Neural progenitor cell (in vitro differentiated cells): ENCODE results near the gene WDR1. TPM values are rescaled to one million over a fixed set of nuclear protein-coding genes. Genes with fewer than 3 reads are reported as not detected.

ENCODE experiments used
- DNase-seq: peaks from one replicate; pipeline ENCODE4 v3.0.0-alpha.2; 2016; ENCODE audit warnings: low spot score
- H2AFZ ChIP-seq: fragments of 200-600 bp; sonication (generic); replicated peaks from 2 replicates; pipeline ENCODE4 v1.6.1; 2016; ENCODE audit warnings: antibody characterized with exemption
- H3F3A ChIP-seq: fragments of 200-600 bp; sonication (generic); 2 replicates; pipeline ENCODE4 v1.6.1; 2016; ENCODE audit warnings: antibody characterized with exemption, low read depth
- H3K27ac ChIP-seq: fragments of 200-600 bp; sonication (generic); 2 replicates; pipeline ENCODE4 v1.5.1; 2016; ENCODE audit warnings: mild to moderate bottlenecking
- H3K27me3 ChIP-seq: fragments of 200-600 bp; sonication (generic); 2 replicates; pipeline ENCODE4 v1.6.1; 2016; ENCODE audit warnings: mild to moderate bottlenecking, moderate library complexity
- H3K36me3 ChIP-seq: fragments of 200-600 bp; sonication (generic); 2 replicates; pipeline ENCODE4 v1.5.1; 2016
- H3K4me1 ChIP-seq: fragments of 200-600 bp; sonication (generic); 2 replicates; pipeline ENCODE4 v1.6.1; 2016; ENCODE audit warnings: mixed run types
- H3K4me2 ChIP-seq: fragments of 200-600 bp; sonication (generic); 2 replicates; pipeline ENCODE4 v1.6.1; 2016
- H3K4me3 ChIP-seq: fragments of 200-600 bp; sonication (generic); 2 replicates; pipeline ENCODE4 v1.5.1; 2016
- H3K79me2 ChIP-seq: fragments of 200-600 bp; sonication (generic); 2 replicates; pipeline ENCODE4 v1.6.1; 2016; ENCODE audit warnings: low read depth
- H3K9ac ChIP-seq: fragments of 200-600 bp; sonication (generic); 2 replicates; pipeline ENCODE4 v1.6.1; 2016
- H3K9me3 ChIP-seq: fragments of 200-600 bp; sonication (generic); 2 replicates; pipeline ENCODE4 v1.5.1; 2016; ENCODE audit warnings: low read depth
- H4K20me1 ChIP-seq: fragments of 200-600 bp; sonication (generic); 2 replicates; pipeline ENCODE4 v1.6.1; 2016; ENCODE audit warnings: low read depth
- H3K27ac Mint-ChIP-seq: 3 replicates; pipeline ENCODE4 v1.8.0; 2021; ENCODE audit warnings: mixed read lengths
- H3K27me3 Mint-ChIP-seq: 2 replicates; pipeline ENCODE4 v1.8.0; 2022; ENCODE audit warnings: low read depth, mild to moderate bottlenecking, inconsistent platforms, moderate library complexity, mixed read lengths; ENCODE audit not compliant: insufficient read depth
- H3K36me3 Mint-ChIP-seq: 3 replicates; pipeline ENCODE4 v1.8.0; 2021; ENCODE audit warnings: mixed read lengths
- H3K4me1 Mint-ChIP-seq: 3 replicates; pipeline ENCODE4 v1.8.0; 2021; ENCODE audit warnings: mixed read lengths
- H3K4me3 Mint-ChIP-seq: 3 replicates; pipeline ENCODE4 v1.8.0; 2021; ENCODE audit warnings: mild to moderate bottlenecking, moderate library complexity, mixed read lengths
- H3K9me3 Mint-ChIP-seq: 3 replicates; pipeline ENCODE4 v1.8.0; 2020; ENCODE audit warnings: mixed read lengths
- CTCF ChIP-seq: fragments of 200-600 bp; sonication (generic); IDR thresholded peaks from 2 replicates; pipeline ENCODE4 v1.5.1; 2017; ENCODE audit warnings: antibody characterized with exemption, mild to moderate bottlenecking
- EZH2 ChIP-seq: fragments of 200-600 bp; sonication (generic); IDR thresholded peaks from 2 replicates; pipeline ENCODE4 v1.6.1; 2017; ENCODE audit warnings: antibody characterized with exemption, mild to moderate bottlenecking, moderate library complexity
- EZH2phosphoT487 ChIP-seq: fragments of 200-600 bp; sonication (generic); IDR thresholded peaks from 2 replicates; pipeline ENCODE4 v1.6.1; 2017; ENCODE audit warnings: antibody characterized with exemption
- total RNA-seq: library from RNA; depleted of rRNA; stranded (reverse); fragments of >200 nt; gene quantifications from 2 replicates; pipeline ENCODE4 v1.2.3, GENCODE V29; 2015; ENCODE audit warnings: low replicate concordance

WDR1 gene
- total RNA-seq, 1 donor from 2014 or later: 83.1 TPM

- H3K4me3 ChIP-seq: no peak overlapping the region
- H3K36me3 ChIP-seq: no peaks in the 10 kb centered on the region
- H4K20me1 ChIP-seq: peaks cover 97% of the 10 kb centered on the region
- no peak overlapping the region for H3K9ac ChIP-seq
- peaks cover 33% of the 10 kb centered on the region for H3F3A ChIP-seq
- H3K9me3 ChIP-seq: no peaks in the 10 kb centered on the region
- Mint-ChIP-seq H3K4me3 (no peak overlapping the region), H3K27ac (no peak overlapping the region), H3K9me3 (no peaks in the 10 kb centered on the region), H3K27me3 (peaks cover 6% of the 10 kb centered on the region), H3K36me3 (peaks cover 41% of the 10 kb centered on the region), H3K4me1 (peaks cover 62% of the 10 kb centered on the region)
- H3K4me2 ChIP-seq: no peak overlapping the region
- H3K27me3 ChIP-seq: no peaks in the 10 kb centered on the region
- no peak for TF ChIP-seq EZH2phosphoT487
- no peak for TF ChIP-seq CTCF
- TF ChIP-seq EZH2: no peak
- peaks cover 99% of the 10 kb centered on the region for H3K79me2 ChIP-seq
- no peak overlapping the region for H3K27ac ChIP-seq
- no peak for DNase-seq
- peaks cover 41% of the 10 kb centered on the region for H3K4me1 ChIP-seq
- H2AFZ ChIP-seq: no peak overlapping the region
Measured at GRCh38 chr4:10105920-10106319, 10.7 kb downstream of the WDR1 start.

GRCh38 chr4:10105421-10105820 is 11.2 kb downstream of the WDR1 start:
- Histone ChIP-seq H3K4me2 (peak overlapping the region; percentile 70), H3K9ac (no peak overlapping the region), H3K27ac (no peak overlapping the region), H3K4me3 (no peak overlapping the region), H4K20me1 (peaks cover 97% of the 10 kb centered on the region), H3K27me3 (no peaks in the 10 kb centered on the region), H3K4me1 (peaks cover 43% of the 10 kb centered on the region), H3K9me3 (no peaks in the 10 kb centered on the region), H3F3A (peaks cover 36% of the 10 kb centered on the region), H2AFZ (no peak overlapping the region), H3K36me3 (no peaks in the 10 kb centered on the region), H3K79me2 (peaks cover 99% of the 10 kb centered on the region)
- no peak for TF ChIP-seq EZH2phosphoT487
- Mint-ChIP-seq H3K9me3 (no peaks in the 10 kb centered on the region), H3K36me3 (peaks cover 37% of the 10 kb centered on the region), H3K27ac (peak overlapping the region; percentile 92), H3K4me3 (peak overlapping the region; percentile 9), H3K4me1 (peaks cover 67% of the 10 kb centered on the region), H3K27me3 (peaks cover 4% of the 10 kb centered on the region)
- DNase-seq: no peak

- H3K27me3 Mint-ChIP-seq: peaks cover 4% of the 10 kb centered on the region
- H3K4me2 ChIP-seq: peak overlapping the region; percentile 70
- H3K27ac ChIP-seq: peak overlapping the region; percentile 80
- H3K36me3 Mint-ChIP-seq: peaks cover 34% of the 10 kb centered on the region
- H3K4me1 ChIP-seq: peaks cover 48% of the 10 kb centered on the region
- H3K4me1 Mint-ChIP-seq: peaks cover 72% of the 10 kb centered on the region
- H3K36me3 ChIP-seq: no peaks in the 10 kb centered on the region
- TF ChIP-seq EZH2phosphoT487 (no peak), CTCF (no peak), EZH2 (no peak)
- H3K27me3 ChIP-seq: no peaks in the 10 kb centered on the region
- H3K9me3 Mint-ChIP-seq: no peaks in the 10 kb centered on the region
- H3K4me3 Mint-ChIP-seq: peak overlapping the region; percentile 59
- H2AFZ ChIP-seq: no peak overlapping the region
- H3K4me3 ChIP-seq: no peak overlapping the region
- peaks cover 41% of the 10 kb centered on the region for H3F3A ChIP-seq
- H3K79me2 ChIP-seq: peaks cover 99% of the 10 kb centered on the region
- DNase-seq: no peak
- peaks cover 97% of the 10 kb centered on the region for H4K20me1 ChIP-seq
- H3K9ac ChIP-seq: no peak overlapping the region
- H3K9me3 ChIP-seq: no peaks in the 10 kb centered on the region
- peak overlapping the region; percentile 92 for H3K27ac Mint-ChIP-seq
Measured at GRCh38 chr4:10104991-10105276, 11.7 kb downstream of the WDR1 start.

GRCh38 chr4:10104211-10104990 is 12.2 kb downstream of the WDR1 start:
- Mint-ChIP-seq H3K4me3 (peak overlapping the region; percentile 67), H3K27me3 (peaks cover 4% of the 10 kb centered on the region), H3K27ac (peak overlapping the region; percentile 92), H3K4me1 (peaks cover 74% of the 10 kb centered on the region), H3K36me3 (peaks cover 29% of the 10 kb centered on the region), H3K9me3 (no peaks in the 10 kb centered on the region)
- Histone ChIP-seq H3K79me2 (peaks cover 99% of the 10 kb centered on the region), H3K9me3 (no peaks in the 10 kb centered on the region), H3K36me3 (no peaks in the 10 kb centered on the region), H3K27ac (peak overlapping the region; percentile 80), H3K4me2 (peak overlapping the region; percentile 70), H3F3A (peaks cover 46% of the 10 kb centered on the region), H4K20me1 (peaks cover 97% of the 10 kb centered on the region), H2AFZ (no peak overlapping the region), H3K4me3 (no peak overlapping the region), H3K9ac (no peak overlapping the region), H3K4me1 (peaks cover 51% of the 10 kb centered on the region), H3K27me3 (no peaks in the 10 kb centered on the region)
- TF ChIP-seq EZH2phosphoT487 (no peak), EZH2 (no peak), CTCF (no peak)
- DNase-seq: peak; percentile 62
